Stimulated activated CD4-positive, alpha-beta T cell treated with anti-CD3 and anti-CD28 coated beads, Interleukin-12 subunit alpha, Interleukin-12 subunit beta, amount 100 ng/mL, for 48 hours (primary cell): ENCODE measurements around the gene NF2.

Source experiments
- DNase-seq, 3 donors: peaks; one replicate each; pipeline ENCODE4 v3.0.0-alpha.2; 2020; ENCODE audit warnings: low read depth in 2 of 3, low spot score in 1 of 3

The NF2 gene

DNA sequence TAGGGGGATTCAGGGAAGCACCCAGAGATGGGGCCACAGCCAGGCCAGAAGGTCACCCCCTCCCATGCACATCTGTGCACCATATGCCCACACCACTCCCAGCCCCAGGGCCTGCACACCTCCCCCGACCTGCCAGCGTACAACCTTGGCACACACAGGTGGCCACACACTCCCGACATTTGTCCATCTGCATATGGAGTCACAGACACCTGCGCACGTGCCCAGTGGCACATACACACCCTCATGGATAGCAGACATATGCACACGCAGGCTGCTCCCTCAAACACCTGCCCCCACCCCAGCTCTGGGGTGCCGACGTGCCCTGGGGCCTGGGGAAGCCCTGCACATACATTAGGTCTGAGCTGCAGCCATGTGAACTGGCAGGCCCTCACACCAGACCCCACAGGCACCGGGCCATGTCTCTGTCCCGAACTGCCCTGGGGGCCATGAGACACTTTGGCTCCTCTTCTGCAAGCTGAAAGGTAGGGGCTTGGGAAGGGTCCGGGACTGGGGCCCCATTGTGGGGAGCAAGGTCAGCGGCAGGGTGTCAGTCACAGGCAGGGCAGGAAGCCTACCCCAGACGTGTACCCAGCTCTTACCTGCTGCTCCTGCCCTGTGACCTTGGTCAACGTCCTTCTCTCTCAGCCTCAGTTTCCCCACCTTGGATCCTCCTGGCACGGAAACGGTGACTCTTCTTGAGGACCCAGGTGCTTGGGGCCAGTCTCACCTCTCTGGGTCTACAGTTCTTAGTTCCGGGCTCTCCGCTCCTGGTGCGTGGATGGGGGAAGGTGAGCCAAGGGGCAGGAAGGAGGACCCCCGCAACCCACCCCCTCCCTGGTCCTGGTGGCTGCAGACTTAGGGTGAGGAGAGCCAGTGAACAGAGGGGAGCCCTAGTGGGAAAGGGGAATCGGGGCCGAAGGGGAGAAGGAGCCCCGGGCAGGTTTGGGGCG, 115.8 kb downstream of the NF2 start:
- no peak for DNase-seq

DNA sequence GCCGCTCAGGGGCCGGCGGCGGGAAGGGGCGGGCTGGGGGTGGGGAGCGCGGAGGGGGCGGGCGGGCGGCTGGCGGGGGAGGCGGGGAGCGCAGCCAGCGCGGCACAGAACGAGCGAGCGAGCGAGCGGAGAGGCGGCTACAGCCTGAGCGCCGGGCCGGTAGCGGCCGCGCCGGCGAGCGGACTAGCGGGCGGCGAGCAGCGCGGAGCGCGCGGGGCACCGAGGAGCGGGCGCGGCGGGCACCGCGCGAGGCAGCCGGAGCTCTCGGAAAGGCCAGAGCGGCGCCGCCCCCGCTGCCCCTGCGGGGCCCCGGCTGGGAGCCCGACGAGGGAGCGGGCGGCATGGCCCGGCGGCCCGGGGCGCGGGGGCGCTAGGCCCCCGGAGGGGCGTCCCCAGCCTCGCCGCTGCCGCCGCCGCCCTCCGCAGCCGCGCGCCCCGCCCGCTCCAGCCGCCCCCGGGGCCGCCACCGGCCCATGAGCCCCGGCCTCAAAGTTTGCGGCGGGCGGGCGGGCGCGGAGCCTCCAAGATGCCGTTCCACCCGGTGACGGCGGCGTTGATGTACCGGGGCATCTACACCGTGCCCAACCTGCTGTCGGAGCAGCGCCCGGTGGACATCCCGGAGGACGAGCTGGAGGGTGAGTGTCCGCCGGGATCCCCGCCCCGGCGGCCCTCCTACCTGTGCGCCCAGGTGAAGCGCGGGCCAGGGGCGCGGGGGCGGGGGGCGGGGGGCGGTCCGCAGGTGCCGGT, 116.6 kb downstream of the NF2 start, which contains the start of gene CABP7:
Gene CABP7, plus strand, starts transcription at position 105 of the 747 bp plus-strand sequence. Its CDS starts 422 bp downstream, at position 527.
- DNase-seq, result no peak

GRCh38 chr22:29720811-29721323, 117.4 kb downstream of the NF2 start:
- DNase-seq, result no peak

DNA sequence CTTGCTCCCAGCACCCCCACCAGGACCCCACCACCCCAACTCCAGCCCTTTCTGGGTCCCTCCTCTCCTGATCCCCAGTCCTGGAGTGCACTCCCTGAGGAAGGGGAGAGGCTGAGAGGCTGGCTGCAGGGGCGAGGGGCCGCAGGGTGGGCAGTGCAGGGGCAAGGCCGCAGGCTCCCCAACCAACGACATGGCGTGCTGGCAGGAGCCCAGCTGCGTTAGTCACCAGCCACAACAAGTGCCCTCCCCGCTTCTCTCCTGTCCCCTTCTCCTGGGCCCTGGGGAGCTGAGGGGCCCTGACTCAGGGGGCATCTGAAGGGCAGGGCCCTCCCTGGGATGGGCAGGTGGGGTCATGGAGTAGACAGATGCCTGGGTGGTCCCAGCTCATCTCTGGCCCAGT, 118.7 kb downstream of the NF2 start:
- DNase-seq, result no peak

- no peak for DNase-seq
These were observed 119.2 kb downstream of the NF2 start for GRCh38 chr22:29722587-29722986.

GRCh38 chr22:29723766-29724165, 120.3 kb downstream of the NF2 start:
- DNase-seq, result no peak

GRCh38 chr22:29724843-29725242, 121.4 kb downstream of the NF2 start:
- DNase-seq, result no peak

GRCh38 chr22:29726106-29726505, 122.7 kb downstream of the NF2 start:
- no peak for DNase-seq

GRCh38 chr22:29726512-29727130, 123.2 kb downstream of the NF2 start:
- DNase-seq, result no peak

DNA sequence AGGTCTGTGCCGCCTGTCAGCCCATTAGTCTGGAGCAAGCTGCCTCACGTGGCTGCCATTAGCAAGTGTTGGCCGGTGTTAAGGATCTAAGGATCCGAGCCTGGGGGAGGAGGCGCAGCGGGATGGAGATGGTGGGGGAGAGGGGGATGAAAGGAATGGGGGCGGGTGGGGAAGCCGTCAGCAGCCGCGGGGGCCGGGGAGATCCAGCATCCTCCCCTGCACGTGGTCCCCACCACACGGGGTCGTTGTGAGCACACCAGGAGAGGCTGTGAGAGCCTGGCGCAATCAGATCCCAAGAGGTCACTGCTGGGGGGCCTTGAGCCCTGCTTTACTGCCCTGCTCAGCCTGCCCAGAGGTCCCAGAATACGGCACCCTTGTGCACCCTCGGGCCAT, 123.7 kb downstream of the NF2 start:
- DNase-seq, result no peak

GRCh38 chr22:29729161-29729560, 125.7 kb downstream of the NF2 start:
- no peak for DNase-seq

- DNase-seq, result no peak
These were observed 127.8 kb downstream of the NF2 start for GRCh38 chr22:29731058-29731850.

GRCh38 chr22:29732883-29733282, 129.4 kb downstream of the NF2 start:
- no peak for DNase-seq

- no peak for DNase-seq
These were observed 130.1 kb downstream of the NF2 start for GRCh38 chr22:29733362-29734201.

DNA sequence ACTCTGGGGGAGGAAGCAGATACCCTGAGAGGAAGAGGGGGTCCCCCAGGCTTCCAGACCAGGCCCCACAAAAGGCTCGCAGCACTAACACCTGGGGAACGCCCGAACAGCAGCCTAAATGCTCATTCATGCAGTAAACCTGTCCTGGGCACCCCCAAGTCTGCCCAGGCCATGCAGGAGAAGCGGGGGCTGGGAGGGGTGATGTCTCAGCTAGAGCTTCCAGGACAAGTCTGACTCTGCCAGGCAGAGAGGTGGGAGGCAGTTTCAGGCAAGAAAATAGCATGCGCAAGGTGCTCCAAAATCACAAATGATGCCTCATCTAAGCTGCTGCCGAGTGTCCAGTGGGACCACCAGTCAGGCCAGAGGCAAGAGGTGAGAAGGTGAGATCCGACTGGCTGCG, 131.0 kb downstream of the NF2 start:
- DNase-seq, result no peak

DNA sequence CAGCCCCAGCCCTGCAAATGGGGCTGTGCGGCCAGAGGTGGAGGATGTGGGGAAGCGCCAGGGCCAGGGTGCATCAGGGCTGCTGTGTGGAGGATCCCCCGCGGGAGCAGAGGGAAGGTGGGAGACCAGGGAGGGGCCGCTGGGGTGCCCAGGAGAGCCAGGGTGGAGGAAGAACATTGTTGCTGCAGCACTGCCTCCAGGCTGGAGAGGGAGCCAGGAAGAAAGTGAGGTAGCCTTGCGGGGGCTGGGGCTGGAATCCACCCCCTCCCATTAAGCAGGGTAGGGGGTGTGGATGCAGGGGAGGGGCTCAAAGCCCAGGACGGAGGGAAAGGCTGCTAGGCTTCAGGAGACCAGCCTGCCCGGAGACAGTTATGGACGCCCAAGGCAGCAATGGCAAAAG, 131.4 kb downstream of the NF2 start:
- DNase-seq, result no peak

GRCh38 chr22:29735416-29735815, 132.0 kb downstream of the NF2 start:
- no peak for DNase-seq

GRCh38 chr22:29737251-29738117, 134.1 kb downstream of the NF2 start:
- DNase-seq, result no peak
